Vagina (tissue), 2 donors: Measurements from ENCODE around the gene SERPINE3.

Experiments used
- POLR2A ChIP-seq, 2 donors: fragments of 450-650 bp; IDR thresholded peaks; one replicate each; pipeline ENCODE4 v1.6.1; 2017; ENCODE audit warnings: antibody characterized with exemption in 2 of 2, mild to moderate bottlenecking in 2 of 2, moderate library complexity in 2 of 2
- POLR2AphosphoS5 ChIP-seq, 2 donors: sonication (generic); formaldehyde crosslinking; IDR thresholded peaks; one replicate each; pipeline ENCODE4 v1.9.0; 2017; ENCODE audit warnings: antibody characterized with exemption in 2 of 2, mild to moderate bottlenecking in 2 of 2, low read depth in 1 of 2; ENCODE audit not compliant: insufficient read depth in 1 of 2
- TF ChIP-seq, protein P1 (sequence below), 3 experiments: fragments of 450-650 bp in 2 of 3; fragments of 200-600 bp in 1 of 3; sonication (generic) in 1 of 3; IDR thresholded peaks; one replicate each; pipeline ENCODE4 v1.5.1; 2017 to 2019; ENCODE audit warnings: antibody characterized with exemption in 3 of 3, mild to moderate bottlenecking in 2 of 3, moderate library complexity in 2 of 3

DNA sequence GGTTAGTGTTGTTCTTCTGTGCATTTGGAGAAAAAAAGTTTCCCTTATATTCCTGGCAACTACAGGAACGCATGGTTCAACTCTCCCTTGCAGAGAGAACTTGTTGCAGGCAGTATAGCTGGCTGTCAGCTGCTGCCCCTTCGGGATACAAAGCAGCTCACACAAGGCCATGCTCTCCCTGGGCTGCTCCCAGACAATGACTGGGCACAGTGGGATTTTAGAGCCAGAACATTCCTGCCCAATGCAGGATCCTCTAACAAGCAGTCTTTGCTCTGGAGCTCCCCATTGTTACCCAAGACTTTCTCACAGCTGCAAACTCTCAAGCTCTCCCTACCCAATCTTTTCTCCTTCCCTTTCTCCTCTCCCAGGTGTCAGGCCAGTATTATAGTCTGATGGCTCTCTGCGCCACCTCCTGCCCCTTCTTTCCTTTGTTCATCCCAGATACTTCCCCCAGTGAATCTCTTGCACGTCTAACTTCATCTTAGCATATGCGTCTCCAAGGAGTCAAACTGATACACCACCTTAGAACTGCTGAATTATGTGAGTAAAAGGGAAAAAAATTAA, 27.5 kb upstream of the SERPINE3 start:
- TF ChIP-seq, protein P1, sequence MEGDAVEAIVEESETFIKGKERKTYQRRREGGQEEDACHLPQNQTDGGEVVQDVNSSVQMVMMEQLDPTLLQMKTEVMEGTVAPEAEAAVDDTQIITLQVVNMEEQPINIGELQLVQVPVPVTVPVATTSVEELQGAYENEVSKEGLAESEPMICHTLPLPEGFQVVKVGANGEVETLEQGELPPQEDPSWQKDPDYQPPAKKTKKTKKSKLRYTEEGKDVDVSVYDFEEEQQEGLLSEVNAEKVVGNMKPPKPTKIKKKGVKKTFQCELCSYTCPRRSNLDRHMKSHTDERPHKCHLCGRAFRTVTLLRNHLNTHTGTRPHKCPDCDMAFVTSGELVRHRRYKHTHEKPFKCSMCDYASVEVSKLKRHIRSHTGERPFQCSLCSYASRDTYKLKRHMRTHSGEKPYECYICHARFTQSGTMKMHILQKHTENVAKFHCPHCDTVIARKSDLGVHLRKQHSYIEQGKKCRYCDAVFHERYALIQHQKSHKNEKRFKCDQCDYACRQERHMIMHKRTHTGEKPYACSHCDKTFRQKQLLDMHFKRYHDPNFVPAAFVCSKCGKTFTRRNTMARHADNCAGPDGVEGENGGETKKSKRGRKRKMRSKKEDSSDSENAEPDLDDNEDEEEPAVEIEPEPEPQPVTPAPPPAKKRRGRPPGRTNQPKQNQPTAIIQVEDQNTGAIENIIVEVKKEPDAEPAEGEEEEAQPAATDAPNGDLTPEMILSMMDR (IDR thresholded peaks at IDR 0.05), result no peak
- TF ChIP-seq POLR2AphosphoS5 (IDR thresholded peaks at IDR 0.05; ENCODE audit: insufficient read depth in 1 of 2, low read depth in 1 of 2) (no peak), POLR2A (IDR thresholded peaks at IDR 0.05) (no peak)
